OCI-LY7 (cell line): ENCODE results near the gene LRRC51.

Experiments used
- EZH2phosphoT487 ChIP-seq: fragments of 200-600 bp; sonication (generic); IDR thresholded peaks from 2 replicates; pipeline ENCODE4 v1.6.1; 2018; ENCODE audit warnings: low read depth, borderline replicate concordance, mild to moderate bottlenecking, mixed run types, antibody characterized with exemption, low read length, moderate library complexity, mixed read lengths
- TF ChIP-seq, protein P1 (sequence below): fragments of 200-600 bp; sonication (generic); conservative IDR thresholded peaks from 2 replicates; pipeline ENCODE4 v1.5.1; 2014; ENCODE audit warnings: mild to moderate bottlenecking, antibody characterized with exemption, low read length, moderate library complexity, mixed read lengths

DNA sequence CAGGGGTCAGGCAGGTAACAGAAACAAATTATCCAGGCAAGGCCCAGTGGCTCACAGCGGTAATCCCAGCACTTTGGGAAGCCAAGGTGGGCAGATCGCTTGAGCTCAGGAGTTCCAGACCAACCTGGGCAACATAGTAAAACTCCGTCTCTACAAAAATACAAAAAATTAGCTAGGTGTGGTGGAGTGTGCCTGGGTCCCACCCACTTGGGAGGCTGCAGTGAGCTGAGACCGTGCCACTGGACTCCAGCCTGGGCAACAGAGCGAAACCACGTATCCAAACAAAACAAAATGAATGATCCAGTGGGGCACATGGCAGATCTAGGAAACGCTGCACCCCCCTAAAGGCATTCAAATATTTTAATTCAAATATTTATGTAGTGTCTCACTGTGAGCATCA lies 10.2 kb upstream of the LRRC51 start:
- TF ChIP-seq, protein P1, sequence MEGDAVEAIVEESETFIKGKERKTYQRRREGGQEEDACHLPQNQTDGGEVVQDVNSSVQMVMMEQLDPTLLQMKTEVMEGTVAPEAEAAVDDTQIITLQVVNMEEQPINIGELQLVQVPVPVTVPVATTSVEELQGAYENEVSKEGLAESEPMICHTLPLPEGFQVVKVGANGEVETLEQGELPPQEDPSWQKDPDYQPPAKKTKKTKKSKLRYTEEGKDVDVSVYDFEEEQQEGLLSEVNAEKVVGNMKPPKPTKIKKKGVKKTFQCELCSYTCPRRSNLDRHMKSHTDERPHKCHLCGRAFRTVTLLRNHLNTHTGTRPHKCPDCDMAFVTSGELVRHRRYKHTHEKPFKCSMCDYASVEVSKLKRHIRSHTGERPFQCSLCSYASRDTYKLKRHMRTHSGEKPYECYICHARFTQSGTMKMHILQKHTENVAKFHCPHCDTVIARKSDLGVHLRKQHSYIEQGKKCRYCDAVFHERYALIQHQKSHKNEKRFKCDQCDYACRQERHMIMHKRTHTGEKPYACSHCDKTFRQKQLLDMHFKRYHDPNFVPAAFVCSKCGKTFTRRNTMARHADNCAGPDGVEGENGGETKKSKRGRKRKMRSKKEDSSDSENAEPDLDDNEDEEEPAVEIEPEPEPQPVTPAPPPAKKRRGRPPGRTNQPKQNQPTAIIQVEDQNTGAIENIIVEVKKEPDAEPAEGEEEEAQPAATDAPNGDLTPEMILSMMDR = no peak
- TF ChIP-seq EZH2phosphoT487 = no peak
